PFSK-1 (cell line): ENCODE results near the gene SLX9.

Source experiments
- FOXP2 ChIP-seq: optimal IDR thresholded peaks from 2 replicates; pipeline ENCODE3; 2011; ENCODE audit warnings: borderline replicate concordance, control low read depth, inconsistent platforms; ENCODE audit not compliant: insufficient read depth; ENCODE audit errors: extremely low read length, extremely low read depth
- POLR2AphosphoS5 ChIP-seq: IDR thresholded peaks from 2 replicates; pipeline ENCODE4 v1.6.1; 2012; ENCODE audit warnings: low read depth, mild to moderate bottlenecking, control low read depth, low read length, moderate library complexity
- SIN3A ChIP-seq: IDR thresholded peaks from 2 replicates; pipeline ENCODE4 v1.6.1; 2012; ENCODE audit warnings: mild to moderate bottlenecking, low read length, moderate library complexity, borderline replicate concordance; ENCODE audit not compliant: insufficient read depth
- TAF1 ChIP-seq: IDR thresholded peaks from 2 replicates; pipeline ENCODE4 v1.6.1; 2012; ENCODE audit warnings: low read length, control low read depth, borderline replicate concordance; ENCODE audit not compliant: insufficient read depth
- TF ChIP-seq, protein P1 (sequence below), 2 experiments: IDR thresholded peaks; 2 replicates each; pipeline versions ENCODE4 v1.6.1 to v1.8.0; 2011 to 2012; ENCODE audit warnings: low read depth in 2 of 2, low read length in 2 of 2, control low read depth in 1 of 2, inconsistent platforms in 1 of 2, mild to moderate bottlenecking in 1 of 2, moderate library complexity in 1 of 2; ENCODE audit not compliant: insufficient read depth in 1 of 2

Gene SLX9

GRCh38 chr21:44898011-44898488, 41.8 kb upstream of the SLX9 start:
- TF ChIP-seq, protein P1, sequence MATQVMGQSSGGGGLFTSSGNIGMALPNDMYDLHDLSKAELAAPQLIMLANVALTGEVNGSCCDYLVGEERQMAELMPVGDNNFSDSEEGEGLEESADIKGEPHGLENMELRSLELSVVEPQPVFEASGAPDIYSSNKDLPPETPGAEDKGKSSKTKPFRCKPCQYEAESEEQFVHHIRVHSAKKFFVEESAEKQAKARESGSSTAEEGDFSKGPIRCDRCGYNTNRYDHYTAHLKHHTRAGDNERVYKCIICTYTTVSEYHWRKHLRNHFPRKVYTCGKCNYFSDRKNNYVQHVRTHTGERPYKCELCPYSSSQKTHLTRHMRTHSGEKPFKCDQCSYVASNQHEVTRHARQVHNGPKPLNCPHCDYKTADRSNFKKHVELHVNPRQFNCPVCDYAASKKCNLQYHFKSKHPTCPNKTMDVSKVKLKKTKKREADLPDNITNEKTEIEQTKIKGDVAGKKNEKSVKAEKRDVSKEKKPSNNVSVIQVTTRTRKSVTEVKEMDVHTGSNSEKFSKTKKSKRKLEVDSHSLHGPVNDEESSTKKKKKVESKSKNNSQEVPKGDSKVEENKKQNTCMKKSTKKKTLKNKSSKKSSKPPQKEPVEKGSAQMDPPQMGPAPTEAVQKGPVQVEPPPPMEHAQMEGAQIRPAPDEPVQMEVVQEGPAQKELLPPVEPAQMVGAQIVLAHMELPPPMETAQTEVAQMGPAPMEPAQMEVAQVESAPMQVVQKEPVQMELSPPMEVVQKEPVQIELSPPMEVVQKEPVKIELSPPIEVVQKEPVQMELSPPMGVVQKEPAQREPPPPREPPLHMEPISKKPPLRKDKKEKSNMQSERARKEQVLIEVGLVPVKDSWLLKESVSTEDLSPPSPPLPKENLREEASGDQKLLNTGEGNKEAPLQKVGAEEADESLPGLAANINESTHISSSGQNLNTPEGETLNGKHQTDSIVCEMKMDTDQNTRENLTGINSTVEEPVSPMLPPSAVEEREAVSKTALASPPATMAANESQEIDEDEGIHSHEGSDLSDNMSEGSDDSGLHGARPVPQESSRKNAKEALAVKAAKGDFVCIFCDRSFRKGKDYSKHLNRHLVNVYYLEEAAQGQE (IDR thresholded peaks at IDR 0.05; ENCODE audit: insufficient read depth in 1 of 2, low read depth in 2 of 2, low read length in 2 of 2), result no peak

- no peak for TF ChIP-seq SIN3A
- TF ChIP-seq POLR2AphosphoS5, result no peak
- TF ChIP-seq TAF1, result no peak
- TF ChIP-seq, protein P1 (IDR thresholded peaks at IDR 0.05; ENCODE audit: insufficient read depth in 1 of 2, low read depth in 2 of 2, low read length in 2 of 2), result no peak
- TF ChIP-seq FOXP2, result no peak
Observed at GRCh38 chr21:44898851-44899767, 40.7 kb upstream of the SLX9 start.

DNA sequence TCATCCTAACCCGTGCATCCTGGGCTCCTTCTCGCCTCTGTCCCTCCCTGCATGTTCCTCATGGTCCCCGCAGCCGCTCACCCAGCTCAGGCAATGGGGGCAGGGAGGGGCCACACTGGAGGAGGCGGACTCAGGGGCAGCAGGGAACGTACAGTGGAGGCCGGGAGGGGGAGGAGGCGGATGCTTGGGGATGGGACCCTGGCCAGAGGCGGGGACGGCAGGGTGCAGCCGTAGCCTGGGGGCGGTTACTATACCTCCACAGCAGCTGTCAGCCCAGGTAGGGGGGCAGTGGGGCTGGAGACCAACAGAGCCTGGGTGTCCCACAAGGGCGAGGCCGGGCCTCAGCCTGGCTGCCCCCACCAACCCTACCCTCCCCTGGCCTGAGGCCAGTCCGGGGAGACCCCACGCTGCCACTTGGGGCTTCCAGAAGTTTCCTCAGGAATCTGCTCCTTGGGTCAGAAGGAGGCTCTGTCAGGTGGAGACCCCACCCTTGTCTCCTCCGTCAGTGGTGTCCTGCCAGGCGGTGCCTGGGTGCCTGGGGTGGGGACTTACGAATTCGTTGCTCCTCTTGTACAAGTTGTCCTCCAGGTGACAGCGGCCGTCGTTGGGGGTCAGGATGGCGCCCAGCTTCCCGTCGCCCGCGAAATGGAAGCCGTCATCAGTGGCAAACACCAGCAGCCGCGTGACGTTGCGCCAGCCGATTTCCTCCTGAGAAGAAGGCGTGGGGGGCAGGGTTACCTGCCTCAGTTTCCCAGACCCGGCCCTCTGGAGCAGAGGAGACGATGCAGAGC, 39.9 kb upstream of the SLX9 start:
- no peak for TF ChIP-seq POLR2AphosphoS5
- no peak for TF ChIP-seq FOXP2
- TF ChIP-seq, protein P1 (IDR thresholded peaks at IDR 0.05; ENCODE audit: insufficient read depth in 1 of 2, low read depth in 2 of 2, low read length in 2 of 2), result no peak
- TF ChIP-seq SIN3A, result no peak
- TF ChIP-seq TAF1, result no peak

DNA sequence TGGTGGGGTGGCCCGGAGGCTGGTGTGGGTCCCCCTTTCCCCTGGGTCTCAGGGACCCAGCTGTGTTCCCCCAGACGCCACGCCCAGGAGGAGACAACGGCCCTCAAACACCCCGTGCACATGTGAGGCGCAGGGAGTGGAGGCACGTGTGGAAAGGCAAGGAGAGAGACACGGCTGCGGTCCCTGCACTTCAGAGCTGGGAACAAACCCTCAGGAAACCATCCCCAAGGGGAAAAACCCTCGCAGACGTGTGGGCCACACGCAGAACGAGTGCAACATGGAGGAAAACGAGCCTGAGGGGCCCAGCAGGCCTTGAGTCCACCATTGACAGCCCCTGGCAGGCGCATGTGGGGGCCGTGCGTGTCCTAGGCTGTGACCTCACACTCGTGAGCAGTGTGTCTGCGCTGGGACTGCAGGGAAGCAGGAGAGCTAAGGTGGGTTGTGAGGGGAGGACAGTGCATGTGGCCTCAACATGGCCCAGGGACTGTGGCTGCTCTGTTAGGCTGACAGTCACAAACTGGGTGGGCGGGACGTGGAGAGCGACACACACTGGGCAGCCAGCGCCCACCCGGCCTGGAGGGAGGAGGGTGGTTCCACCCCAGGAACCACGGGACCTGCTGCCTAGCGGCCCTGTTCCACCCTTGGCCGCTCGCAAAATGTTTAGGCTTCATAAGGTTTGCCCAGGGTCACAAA, 39.1 kb upstream of the SLX9 start:
- no peak for TF ChIP-seq FOXP2
- no peak for TF ChIP-seq TAF1
- TF ChIP-seq, protein P1 (IDR thresholded peaks at IDR 0.05; ENCODE audit: insufficient read depth in 1 of 2, low read depth in 2 of 2, low read length in 2 of 2), result no peak
- TF ChIP-seq SIN3A, result no peak
- no peak for TF ChIP-seq POLR2AphosphoS5
